Measurements from ENCODE around the gene RPS2.
"Not testable (repeated sequence)": the region's sequence is repeated elsewhere in the genome, so short reads cannot be mapped to it uniquely, and the experiment has no call there.

Gene RPS2

DNA sequence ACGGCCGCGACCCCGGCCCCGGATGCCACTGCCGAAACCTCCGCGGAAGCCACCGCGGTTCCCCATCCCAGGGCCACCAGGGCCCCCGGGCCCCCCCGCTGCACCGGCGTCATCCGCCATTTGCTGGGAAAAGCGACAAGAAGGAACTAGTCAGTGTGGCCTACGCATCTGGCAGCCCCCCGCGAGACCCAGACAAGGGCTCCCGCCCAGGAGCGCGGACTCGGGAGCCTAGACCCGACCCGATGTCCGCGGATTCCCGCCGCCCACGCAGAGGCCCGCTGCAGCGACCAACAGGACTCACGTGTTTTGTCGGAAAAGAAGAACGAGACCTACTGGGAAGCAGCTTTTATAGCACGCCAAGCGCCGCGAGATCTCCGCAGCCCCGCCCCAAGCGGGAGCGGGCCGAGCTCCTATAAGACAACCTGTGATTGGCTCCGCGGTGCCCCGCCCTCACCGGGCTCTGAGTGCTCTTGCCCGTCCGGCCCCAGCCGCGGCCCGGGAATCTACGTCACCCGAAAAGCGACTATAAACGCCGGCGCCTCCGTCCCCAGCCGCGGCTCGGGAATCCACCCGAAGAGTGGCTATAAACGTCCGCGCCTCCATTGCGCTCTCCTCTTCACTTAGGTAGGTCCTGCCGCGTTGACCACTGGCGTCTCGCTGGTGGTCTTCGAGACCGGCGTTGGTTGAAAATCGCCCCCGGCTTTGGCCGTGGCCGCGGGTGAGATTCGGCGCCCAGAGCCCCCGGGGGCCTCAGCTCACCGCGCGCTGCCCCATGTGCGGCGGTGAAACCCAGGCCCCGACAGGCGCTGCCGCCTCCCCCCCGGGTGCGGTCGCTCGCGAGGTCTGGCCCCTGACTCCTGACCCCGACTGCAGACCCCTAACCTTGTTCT, at the start of gene RPS2:
Gene RPS2 (minus strand): TSS at position 321 of the 890 bp plus-strand sequence. CDS start 201 bp downstream, at position 120.
- DNase-seq, result peak; percentile 97

GRCh38 chr16:2013527-2013926, 48.9 kb upstream of the RPS2 start:
- no peak for DNase-seq

DNA sequence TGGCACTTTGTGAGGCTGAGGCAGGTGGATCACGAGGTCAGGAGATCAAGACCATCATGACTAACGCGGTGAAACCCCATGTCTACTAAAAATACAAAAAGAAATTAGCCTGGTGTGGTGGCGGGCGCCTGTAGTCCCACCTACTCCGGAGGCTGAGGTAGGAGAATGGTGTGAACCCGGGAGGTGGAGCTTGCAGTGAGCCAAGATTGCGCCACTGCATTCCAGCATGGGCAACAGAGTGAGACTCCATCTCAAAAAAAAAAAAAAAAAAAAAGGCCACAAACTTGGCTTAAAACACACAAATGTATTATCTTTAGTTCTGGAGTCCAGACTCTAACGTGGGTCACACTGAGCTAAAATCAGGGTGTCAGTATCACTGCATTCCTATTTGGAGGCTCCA, 47.1 kb upstream of the RPS2 start:
- not testable (repeated sequence) for DNase-seq

DNA sequence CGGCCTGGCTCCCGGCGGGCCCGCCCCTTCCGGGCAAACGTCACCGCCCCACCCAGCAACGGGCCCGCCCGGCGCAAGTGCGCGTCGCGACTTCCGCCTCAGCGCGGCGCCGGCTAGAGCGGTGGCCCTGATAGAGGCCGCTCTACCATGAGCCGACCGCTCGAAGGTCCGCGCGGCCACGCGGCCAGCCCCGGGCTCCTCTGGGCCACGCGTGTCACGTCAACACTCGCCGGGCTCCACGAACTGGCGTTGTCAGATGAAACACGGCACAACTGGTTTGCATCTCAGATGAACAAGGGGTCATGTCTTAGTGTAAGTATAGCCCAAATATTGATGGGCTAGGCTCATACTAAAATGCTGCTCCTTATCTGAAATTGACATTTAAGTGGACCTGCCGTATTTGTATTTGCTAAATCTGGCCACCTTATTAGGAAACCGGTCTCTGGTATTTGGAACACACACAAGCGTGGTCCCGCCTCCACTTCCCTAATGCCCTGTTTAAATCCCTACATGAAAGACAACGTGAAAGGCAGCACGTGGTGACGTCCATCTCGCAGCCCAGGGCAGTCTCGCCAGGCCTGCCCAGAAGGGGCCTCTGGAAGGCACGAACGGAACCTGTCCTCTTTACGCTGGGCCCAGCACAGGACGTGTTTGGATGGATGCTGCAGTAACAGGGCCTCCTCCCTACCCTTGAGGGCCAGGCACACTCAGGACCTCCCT, 45.3 kb upstream of the RPS2 start, which contains the start of gene ZNF598:
Gene ZNF598 (minus strand): TSS at position 31 of the 720 bp plus-strand sequence.
- DNase-seq, result peak; percentile 81

GRCh38 chr16:2009164-2009711, 44.6 kb upstream of the RPS2 start:
- DNase-seq, result no peak

DNA sequence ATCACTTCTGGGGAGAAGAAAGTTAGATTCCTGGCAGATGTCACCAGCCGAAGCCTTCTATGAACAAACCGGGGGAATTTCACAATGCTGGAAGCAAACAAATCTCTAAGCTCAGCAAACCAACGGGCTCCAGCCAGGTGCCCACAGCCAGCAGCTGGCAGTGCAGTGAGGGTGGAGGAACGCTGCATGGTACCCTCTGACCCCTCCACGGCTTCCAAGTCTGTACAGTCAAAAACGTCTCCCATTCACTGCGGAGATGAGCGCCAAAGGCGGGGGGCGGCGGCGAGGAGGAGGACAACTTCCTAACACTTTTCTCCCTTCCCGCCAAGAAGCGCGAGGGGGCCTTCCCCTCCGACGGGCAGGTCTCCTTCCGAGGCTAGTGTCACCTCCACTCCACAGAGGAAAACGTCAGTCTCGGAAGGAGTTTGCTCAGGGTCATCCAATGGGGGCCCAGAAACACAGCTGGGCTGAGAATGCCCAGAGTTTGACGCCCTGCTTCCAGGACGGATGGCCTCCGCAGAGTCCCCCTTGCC, 44.1 kb upstream of the RPS2 start:
- no peak for DNase-seq

- DNase-seq, result peak; percentile 83
Measured at GRCh38 chr16:2008009-2008526, 43.4 kb upstream of the RPS2 start.

DNA sequence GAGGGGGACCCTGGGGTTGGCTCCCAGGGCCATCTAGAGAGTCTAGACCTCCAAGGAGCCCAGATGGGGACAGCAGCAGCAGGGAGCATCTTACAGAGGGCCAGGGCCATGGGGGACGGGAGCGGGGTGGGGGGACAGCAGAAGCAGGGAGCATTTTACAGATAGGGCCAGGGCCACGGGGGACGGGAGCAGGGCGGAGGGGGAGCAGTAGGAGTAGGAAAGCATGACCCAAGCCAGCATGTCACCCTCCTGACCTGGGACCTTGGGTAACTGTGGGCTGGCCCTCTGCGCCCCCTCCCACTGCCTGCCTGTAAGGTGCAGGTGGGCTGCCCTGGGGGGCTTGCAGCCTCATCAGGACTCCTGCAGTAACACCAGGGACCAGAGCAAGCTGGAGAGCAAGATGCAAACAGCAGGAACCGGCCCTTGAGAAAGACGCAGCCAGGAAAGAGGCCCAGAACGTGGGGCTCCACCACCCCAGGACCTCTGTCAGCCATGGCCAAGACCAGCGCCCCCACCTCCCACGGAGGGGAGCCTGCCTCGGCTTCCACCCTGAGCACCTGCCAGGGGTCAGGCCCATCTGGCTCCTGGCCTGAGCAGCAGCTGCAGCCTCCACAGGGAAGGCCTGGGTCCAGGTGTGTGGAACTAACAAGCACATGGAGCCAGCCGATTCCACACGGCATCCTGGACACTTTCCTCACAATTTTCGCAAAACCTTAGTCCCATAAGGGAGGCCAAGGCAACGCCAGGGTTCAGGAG, 42.6 kb upstream of the RPS2 start:
- DNase-seq, result no peak

GRCh38 chr16:2006317-2006716, 41.7 kb upstream of the RPS2 start:
- DNase-seq, result no peak

GRCh38 chr16:2005646-2006045, 41.0 kb upstream of the RPS2 start:
- DNase-seq, result no peak

- no peak for DNase-seq
Measured at GRCh38 chr16:2004795-2005517, 40.3 kb upstream of the RPS2 start.

DNA sequence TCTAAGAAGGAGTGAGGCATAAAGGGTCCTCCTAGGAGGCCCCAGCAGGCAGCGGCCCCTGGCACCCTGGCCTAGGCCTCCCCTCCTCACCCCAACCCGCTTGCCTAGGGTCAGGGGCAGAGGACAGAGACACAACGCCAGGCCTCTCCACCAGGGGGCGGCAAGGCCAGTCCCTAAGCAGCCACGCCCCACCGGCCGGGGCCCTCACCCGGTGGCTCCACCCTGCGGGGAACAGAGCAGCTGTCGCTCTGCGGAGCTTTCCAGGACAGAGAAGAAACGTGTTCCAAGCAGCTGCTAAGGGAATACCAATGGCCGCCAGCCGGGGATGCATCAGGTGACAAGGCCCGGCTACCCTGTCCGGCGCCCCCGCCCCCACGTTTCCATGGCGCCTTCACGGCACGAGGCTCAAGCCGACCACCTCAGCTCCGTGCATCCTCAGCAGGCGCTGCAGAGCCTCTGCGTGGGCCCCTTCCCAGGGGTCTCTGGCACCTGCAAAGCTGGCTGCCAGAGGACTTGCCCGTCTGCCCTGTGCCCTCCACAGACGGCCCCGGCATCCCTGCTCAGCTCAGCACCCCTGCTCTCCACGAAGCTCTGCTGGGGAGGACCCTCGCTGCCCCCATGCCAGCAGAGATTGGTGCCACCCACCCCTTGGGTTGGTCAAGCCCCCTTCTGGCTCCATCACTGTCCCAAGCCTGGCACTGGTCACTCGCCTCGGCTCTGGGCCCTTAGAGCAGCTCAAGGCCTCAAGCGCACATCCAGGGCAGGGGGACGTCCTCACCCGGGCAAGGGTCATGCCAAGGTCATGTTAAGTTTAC, 39.4 kb upstream of the RPS2 start:
- DNase-seq, result peak; percentile 87

DNA sequence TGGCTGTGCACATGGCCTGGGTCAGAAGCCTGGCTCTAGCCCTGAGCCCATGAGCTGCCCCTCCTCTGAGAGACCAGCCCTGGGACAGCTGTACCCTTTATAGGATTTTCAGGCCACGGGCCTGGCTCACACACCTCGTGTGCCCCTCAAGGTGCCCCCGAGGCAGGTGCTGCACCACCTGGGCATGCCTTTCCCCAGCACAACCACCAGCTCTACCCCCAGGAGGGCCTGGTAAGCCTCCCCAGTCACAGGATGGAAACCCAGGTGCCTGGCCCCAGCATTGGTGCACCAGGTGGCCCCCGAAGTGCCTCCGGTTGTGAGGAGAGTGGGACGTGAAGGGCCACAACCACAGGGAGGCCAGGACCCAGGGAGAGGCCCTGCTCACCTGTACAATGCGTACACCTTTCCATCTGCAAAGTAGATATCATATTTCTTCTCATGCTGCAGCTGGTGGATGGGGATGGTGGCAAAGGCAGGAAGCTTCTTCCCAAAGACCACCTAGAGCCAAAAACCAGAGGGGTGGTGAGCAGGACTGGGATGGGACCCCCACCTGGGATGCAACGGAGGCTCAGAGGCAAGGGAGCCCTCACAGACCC, 38.7 kb upstream of the RPS2 start:
- no peak for DNase-seq

GRCh38 chr16:2002406-2003230, 38.0 kb upstream of the RPS2 start:
- DNase-seq, result no peak

- DNase-seq, result no peak
Measured at GRCh38 chr16:2001456-2002355, 37.1 kb upstream of the RPS2 start.

DNA sequence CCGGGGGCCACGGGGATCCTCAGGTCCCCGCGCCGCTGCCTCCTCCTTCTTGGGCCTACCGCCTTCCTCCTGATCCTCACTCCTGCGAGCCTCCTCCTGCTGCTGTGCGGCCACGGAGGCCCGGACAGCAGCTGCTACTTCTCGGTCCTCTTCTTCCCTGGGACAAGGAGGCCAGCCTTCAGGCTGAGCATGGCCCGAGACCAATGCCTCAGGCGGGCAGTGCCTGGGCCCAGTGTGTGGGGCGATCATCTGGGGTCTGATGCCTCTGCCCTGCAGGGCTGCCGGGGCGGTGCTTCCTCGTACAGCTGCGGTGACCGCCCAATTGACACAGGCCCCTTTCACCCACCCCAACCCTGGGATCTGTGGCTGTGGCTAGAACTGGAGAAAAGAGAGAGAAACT, 36.4 kb upstream of the RPS2 start:
- no peak for DNase-seq

- no peak for DNase-seq
Measured at GRCh38 chr16:1999866-2000514, 35.4 kb upstream of the RPS2 start.
